HG03575 (cell line): ENCODE data around the gene TMPRSS2.

Experiments used
- ATAC-seq: cut with Tn5 transposase; IDR thresholded peaks from one replicate; pipeline ENCODE4 v1.9.1; 2021; ENCODE audit not compliant: unreplicated experiment, insufficient number of reproducible peaks, low FRiP score; ENCODE audit errors: extremely low read depth

The TMPRSS2 gene

GRCh38 chr21:41488080-41488479 is 19.9 kb downstream of the TMPRSS2 start:
- ATAC-seq: no peak

- ATAC-seq: no peak
Measured at GRCh38 chr21:41487082-41487481, 20.9 kb downstream of the TMPRSS2 start.

GRCh38 chr21:41483973-41484372 is 24.0 kb downstream of the TMPRSS2 start:
- ATAC-seq: no peak

- ATAC-seq: no peak
Measured at GRCh38 chr21:41483415-41483814, 24.5 kb downstream of the TMPRSS2 start.

GRCh38 chr21:41482980-41483379 is 25.0 kb downstream of the TMPRSS2 start:
- ATAC-seq: no peak

GRCh38 chr21:41482301-41482700 is 25.7 kb downstream of the TMPRSS2 start:
- no peak for ATAC-seq

- no peak for ATAC-seq
Measured at GRCh38 chr21:41481191-41481590, 26.8 kb downstream of the TMPRSS2 start.

- ATAC-seq: no peak
Measured at GRCh38 chr21:41480086-41480690, 27.8 kb downstream of the TMPRSS2 start.

GRCh38 chr21:41479686-41480085 is 28.3 kb downstream of the TMPRSS2 start:
- no peak for ATAC-seq

GRCh38 chr21:41478319-41479177 is 29.4 kb downstream of the TMPRSS2 start:
- no peak for ATAC-seq

- ATAC-seq: no peak
Measured at GRCh38 chr21:41477641-41478318, 30.2 kb downstream of the TMPRSS2 start.

GRCh38 chr21:41475714-41476420 is 32.1 kb downstream of the TMPRSS2 start:
- no peak for ATAC-seq

GRCh38 chr21:41472753-41473548 is 35.0 kb downstream of the TMPRSS2 start:
- ATAC-seq: no peak

- ATAC-seq: no peak
Measured at GRCh38 chr21:41470054-41470453, 37.9 kb downstream of the TMPRSS2 start.

GRCh38 chr21:41466024-41466820 is 41.7 kb downstream of the TMPRSS2 start:
- no peak for ATAC-seq

GRCh38 chr21:41465176-41465781 is 42.7 kb downstream of the TMPRSS2 start:
- ATAC-seq: no peak
